H1 (cell line): ENCODE data around the gene DOCK1. TPM values are rescaled to one million over a fixed set of nuclear protein-coding genes. Genes with fewer than 3 reads are reported as not detected.

Source experiments
- CHD2 ChIP-seq: IDR thresholded peaks from 2 replicates; pipeline ENCODE4 v1.6.1; 2012; ENCODE audit warnings: low read length, improper control_type of control experiment
- JUND ChIP-seq: IDR thresholded peaks from 2 replicates; pipeline ENCODE4 v1.6.1; 2011; ENCODE audit warnings: mild to moderate bottlenecking, improper control_type of control experiment, low read length
- TAF1 ChIP-seq: IDR thresholded peaks from 2 replicates; pipeline ENCODE4 v1.6.1; 2011; ENCODE audit warnings: mild to moderate bottlenecking, low read depth, low read length
- polyA plus RNA-seq, 7 experiments: library from polyadenylated mRNA; depleted of rRNA in 3 of 7; stranded (reverse) in 5 of 7; unstranded in 2 of 7; fragments of >200 nt in 5 of 7; fragments of 200-250 nt in 2 of 7; gene quantifications; 1 replicate in 5 of 7; 2 replicates in 1 of 7; 4 replicates in 1 of 7; pipeline versions ENCODE4 v1.2.1 to v1.2.3, GENCODE V29; 2011 to 2013; ENCODE audit warnings: missing spikeins in 2 of 7, mixed read lengths in 2 of 7
- total RNA-seq: library from RNA; stranded (reverse); fragmentation: NEBNext Ultra II Directional; extraction: Animal tissue kit (Norgen Biotek cat#: 25700); gene quantifications from 2 replicates; pipeline ENCODE4 v1.2.1, GENCODE V29; 2021
- TF ChIP-seq, protein P1 (sequence below): IDR thresholded peaks from 2 replicates; pipeline ENCODE4 v1.6.1; 2012; ENCODE audit warnings: inconsistent platforms

DOCK1 gene
- total and polyA plus RNA-seq, 2 of the 8 experiments (the other 6 are each of a cell fraction or from before 2014, with no cell fraction given), result 11.6 to 53.0 TPM

DNA sequence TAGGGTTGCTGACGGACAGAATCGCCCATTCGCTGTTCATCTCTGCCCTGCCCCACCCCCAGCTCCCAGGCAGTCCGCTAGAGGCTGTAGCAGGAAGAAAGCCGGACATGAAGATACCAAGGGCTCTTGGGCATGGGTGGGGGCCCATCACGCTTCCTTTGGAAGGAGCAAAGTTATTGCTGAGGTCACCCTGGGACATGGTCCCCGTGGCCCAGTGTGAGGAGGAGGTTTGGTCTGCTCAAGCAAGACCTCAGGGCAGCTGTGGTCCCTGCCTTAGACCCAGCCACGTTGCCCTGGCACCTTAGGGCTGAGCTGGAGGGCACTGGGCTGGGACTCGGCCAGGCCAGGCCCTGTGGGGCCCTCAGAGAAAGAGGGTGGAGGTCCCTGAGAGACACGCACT, 511.8 kb downstream of the DOCK1 start (continued):
- TF ChIP-seq TAF1, result no peak
- TF ChIP-seq JUND, result no peak
- TF ChIP-seq CHD2, result no peak
- TF ChIP-seq, protein P1, sequence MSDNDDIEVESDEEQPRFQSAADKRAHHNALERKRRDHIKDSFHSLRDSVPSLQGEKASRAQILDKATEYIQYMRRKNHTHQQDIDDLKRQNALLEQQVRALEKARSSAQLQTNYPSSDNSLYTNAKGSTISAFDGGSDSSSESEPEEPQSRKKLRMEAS, result no peak
- TF ChIP-seq, all 59 proteins: peak for 0
